T-helper 1 cell treated with Interleukin-12 subunit alpha and Interleukin-12 subunit beta and Interleukin-4 antibody, amounts not matched to agents 30 ng/mL and 1 ng/mL, for 36 hours (primary cell): ENCODE data around the gene LARGE1. TPM values are rescaled to one million over a fixed set of nuclear protein-coding genes. Genes with fewer than 3 reads are reported as not detected.

Experiments used
- intact Hi-C: fragments of 100-400 bp; cut with micrococcal nuclease; formaldehyde crosslinking; loops from one replicate; pipeline ENCODE4 v1.15.1; 2024
- total RNA-seq: library from RNA; stranded (reverse); gene quantifications from 2 replicates; pipeline ENCODE4 v1.2.3, GENCODE V29; 2022

The LARGE1 gene
- total RNA-seq, 1 donor from 2014 or later: 0.32 TPM

- intact Hi-C loops: no loop called here
Measured at GRCh38 chr22:33666961-33667619, 253.2 kb downstream of the LARGE1 start.

- intact Hi-C loops: no loop called here
Measured at GRCh38 chr22:33666279-33666960, 253.9 kb downstream of the LARGE1 start.

- intact Hi-C loops: no loop called here
Measured at GRCh38 chr22:33659448-33659847, 260.8 kb downstream of the LARGE1 start.

- intact Hi-C loops: no loop called here
Measured at GRCh38 chr22:33658775-33659174, 261.5 kb downstream of the LARGE1 start.

- intact Hi-C loops: no loop called here
Measured at GRCh38 chr22:33657670-33658069, 262.6 kb downstream of the LARGE1 start.

GRCh38 chr22:33656808-33657628 is 263.3 kb downstream of the LARGE1 start:
- intact Hi-C loops: no loop called here

- intact Hi-C loops: no loop called here
Measured at GRCh38 chr22:33654173-33654895, 265.9 kb downstream of the LARGE1 start.

GRCh38 chr22:33653532-33654063 is 266.7 kb downstream of the LARGE1 start:
- intact Hi-C loops: no loop called here

- intact Hi-C loops: no loop called here
Measured at GRCh38 chr22:33652615-33653014, 267.7 kb downstream of the LARGE1 start.

- intact Hi-C loops: no loop called here
Measured at GRCh38 chr22:33650244-33650643, 270.0 kb downstream of the LARGE1 start.

GRCh38 chr22:33648478-33648877 is 271.8 kb downstream of the LARGE1 start:
- intact Hi-C loops: no loop called here

- intact Hi-C loops: no loop called here
Measured at GRCh38 chr22:33640900-33641299, 279.4 kb downstream of the LARGE1 start.

- intact Hi-C loops: no loop called here
Measured at GRCh38 chr22:33639588-33640254, 280.6 kb downstream of the LARGE1 start.

- intact Hi-C loops: no loop called here
Measured at GRCh38 chr22:33635766-33636165, 284.5 kb downstream of the LARGE1 start.

GRCh38 chr22:33631777-33632176 is 288.5 kb downstream of the LARGE1 start:
- intact Hi-C loops: no loop called here

- intact Hi-C loops: no loop called here
Measured at GRCh38 chr22:33625959-33626358, 294.3 kb downstream of the LARGE1 start.

GRCh38 chr22:33620085-33620484 is 300.2 kb downstream of the LARGE1 start:
- intact Hi-C loops: no loop called here

- intact Hi-C loops: no loop called here
Measured at GRCh38 chr22:33606504-33606903, 313.8 kb downstream of the LARGE1 start.

GRCh38 chr22:33605666-33606065 is 314.6 kb downstream of the LARGE1 start:
- intact Hi-C loops: no loop called here

- intact Hi-C loops: no loop called here
Measured at GRCh38 chr22:33605221-33605620, 315.1 kb downstream of the LARGE1 start.

GRCh38 chr22:33601062-33601461 is 319.2 kb downstream of the LARGE1 start:
- intact Hi-C loops: no loop called here
